Transverse colon (tissue), 4 donors: ENCODE results near the gene LRP10. TPM values are rescaled to one million over a fixed set of nuclear protein-coding genes. Genes with fewer than 3 reads are reported as not detected.

Experiments used
- DNase-seq: peaks from one replicate; pipeline ENCODE4 v3.0.0-alpha.2; 2019
- H3K27ac ChIP-seq, 4 donors: fragments of 200-600 bp; sonication (generic); 2 replicates each; pipeline ENCODE4 v1.5.1; 2016 to 2018; ENCODE audit warnings: inconsistent platforms in 4 of 4
- H3K27me3 ChIP-seq: fragments of 200-600 bp; sonication (generic); 2 replicates; pipeline ENCODE4 v1.5.1; 2017; ENCODE audit warnings: inconsistent platforms
- H3K36me3 ChIP-seq, 4 donors: fragments of 200-600 bp; sonication (generic); 2 replicates each; pipeline ENCODE4 v1.5.1; 2017 to 2019; ENCODE audit warnings: inconsistent platforms in 4 of 4
- H3K4me1 ChIP-seq, 4 donors: fragments of 200-600 bp; sonication (generic); 2 replicates each; pipeline ENCODE4 v1.5.1; 2017 to 2020; ENCODE audit warnings: inconsistent platforms in 4 of 4
- H3K4me3 ChIP-seq, 4 donors: fragments of 200-600 bp; sonication (generic); 1 replicate in 1 of 4; 2 replicates in 3 of 4; pipeline versions ENCODE4 v1.5.1 to v1.6.1; 2017 to 2019; ENCODE audit warnings: inconsistent platforms in 4 of 4
- H3K9me3 ChIP-seq, 2 donors: fragments of 200-600 bp; sonication (generic); 2 replicates each; pipeline ENCODE4 v1.5.1; 2017 to 2019; ENCODE audit warnings: inconsistent platforms in 2 of 2
- CTCF ChIP-seq, 5 experiments: fragments of 200-600 bp in 3 of 5; fragments of 450-650 bp in 2 of 5; sonication (generic) in 3 of 5; IDR thresholded peaks; 1 replicate in 2 of 5; 2 replicates in 3 of 5; pipeline ENCODE4 v1.5.1; 2016 to 2017; ENCODE audit warnings: antibody characterized with exemption in 5 of 5, inconsistent platforms in 3 of 5, mild to moderate bottlenecking in 2 of 5, moderate library complexity in 1 of 5
- EP300 ChIP-seq: sonication (generic); formaldehyde crosslinking; IDR thresholded peaks from one replicate; pipeline ENCODE4 v1.6.1; 2017; ENCODE audit warnings: antibody characterized with exemption, low read depth
- POLR2A ChIP-seq: fragments of 450-650 bp; IDR thresholded peaks from one replicate; pipeline ENCODE4 v1.6.1; 2016; ENCODE audit warnings: antibody characterized with exemption, mild to moderate bottlenecking, moderate library complexity
- POLR2AphosphoS5 ChIP-seq, 3 donors: sonication (generic); formaldehyde crosslinking; IDR thresholded peaks; one replicate each; pipeline ENCODE4 v1.6.1; 2016; ENCODE audit warnings: antibody characterized with exemption in 3 of 3
- WGBS, 2 donors: methylation state at CpG; one replicate each; pipeline ENCODE4 v1.1.5; 2018; ENCODE audit warnings: low coverage in 1 of 2; 5-methylcytosine and 5-hydroxymethylcytosine counted together
- in situ Hi-C, 4 donors: fragments of 200-750 bp; cut with MboI; loops; one replicate each; pipeline versions ENCODE4 v1.15.0 to v1.15.1; 2017; ENCODE audit warnings: low sequenced_read_pairs in 3 of 4, low pct_ligation_motif_present in 1 of 4, low pct_unique_long_range_greater_than_20kb in 1 of 4
- intact Hi-C: fragments of 100-400 bp; cut with DNase I; formaldehyde crosslinking; loops from one replicate; pipeline ENCODE4 v1.15.1; 2023; ENCODE audit warnings: low total_unique reads
- total RNA-seq, 4 donors: library from RNA; depleted of rRNA; stranded (reverse); fragments of >200 nt; gene quantifications; one replicate each; pipeline ENCODE4 v1.1.0, GENCODE V29; 2016

The LRP10 gene
- total RNA-seq, 4 donors from 2014 or later: 88.8 to 232 (median 180) TPM

GRCh38 chr14:22842211-22843122 is 29.1 kb upstream of the LRP10 start:
- no peak overlapping the region for H3K4me3 ChIP-seq
- no peak for DNase-seq
- no peaks in the 10 kb centered on the region for H3K27me3 ChIP-seq
- H3K4me1 ChIP-seq: peaks cover 19 to 55% (median 36%) of the 10 kb centered on the region in 4 donors
- no peak for TF ChIP-seq POLR2AphosphoS5 (IDR thresholded peaks at IDR 0.05)
- TF ChIP-seq EP300: no peak
- no peak for TF ChIP-seq CTCF (IDR thresholded peaks at IDR 0.05)
- no peak for TF ChIP-seq POLR2A
- no peaks in the 10 kb centered on the region for H3K9me3 ChIP-seq
- intact Hi-C loops (no loop called here), in situ Hi-C loops (loop anchor here in 2 of 4 donors (10.0 to 25.0 kb wide), 2 partner anchors 255 to 278 kb away; partner anchors contain the start of genes ABHD4 (in 1 of the 2) and DAD1 (in 1 of the 2))
- WGBS, 2 donors: 91% methylated on average over 28 of the region's 28 CpGs; no CpG with 5 or more reads in 1 of the 2 donors
- peaks cover 0 to 47% (median 8%) of the 10 kb centered on the region in 4 donors for H3K36me3 ChIP-seq
- peak overlapping the region in 2 of 4 donors; percentile 1 to 96 for H3K27ac ChIP-seq

GRCh38 chr14:22843123-22843925 is 28.2 kb upstream of the LRP10 start:
- peak overlapping the region in 2 of 4 donors; percentile 1 to 35 for H3K27ac ChIP-seq
- no peaks in the 10 kb centered on the region for H3K9me3 ChIP-seq
- in situ Hi-C loops: loop anchor here in 2 of 4 donors (10.0 to 25.0 kb wide), 2 partner anchors 256 to 279 kb away; partner anchors contain the start of genes ABHD4 (in 1 of the 2) and DAD1 (in 1 of the 2)
- DNase-seq: no peak
- H3K36me3 ChIP-seq: peaks cover 0 to 47% (median 8%) of the 10 kb centered on the region in 4 donors
- intact Hi-C loops: no loop called here
- WGBS, 2 donors: 83 to 91% methylated on average over 4 to 21 of the region's 21 CpGs
- H3K4me3 ChIP-seq: no peak overlapping the region
- H3K4me1 ChIP-seq: peaks cover 28 to 54% (median 38%) of the 10 kb centered on the region in 4 donors
- TF ChIP-seq CTCF (IDR thresholded peaks at IDR 0.05) (no peak), EP300 (no peak), POLR2AphosphoS5 (IDR thresholded peaks at IDR 0.05) (no peak), POLR2A (no peak)
- H3K27me3 ChIP-seq: no peaks in the 10 kb centered on the region

- intact Hi-C loops: no loop called here
- peaks cover 0 to 47% (median 8%) of the 10 kb centered on the region in 4 donors for H3K36me3 ChIP-seq
Observed at GRCh38 chr14:22844221-22845102, 27.1 kb upstream of the LRP10 start.

More at GRCh38 chr14:22844221-22845102, 27.1 kb upstream of the LRP10 start:
- TF ChIP-seq POLR2AphosphoS5 (IDR thresholded peaks at IDR 0.05): no peak
- no peak for TF ChIP-seq EP300
- TF ChIP-seq CTCF (IDR thresholded peaks at IDR 0.05): no peak
- no peak for TF ChIP-seq POLR2A
- DNase-seq: no peak
- Histone ChIP-seq H3K27me3 (no peaks in the 10 kb centered on the region), H3K27ac (peak overlapping the region in 3 of 4 donors; percentile 3 to 92 (median 83)), H3K4me3 (no peak overlapping the region), H3K9me3 (no peaks in the 10 kb centered on the region), H3K4me1 (peaks cover 27 to 54% (median 37%) of the 10 kb centered on the region in 4 donors)
- in situ Hi-C loops: loop anchor here in 2 of 4 donors (10.0 to 25.0 kb wide), 2 partner anchors 257 to 280 kb away; partner anchors contain the start of genes ABHD4 (in 1 of the 2) and DAD1 (in 1 of the 2)
- 91 to 92% methylated on average over 3 to 22 of the region's 22 CpGs for WGBS, 2 donors
